ENCODE data around the gene TBX2. TPM values are rescaled to one million over a fixed set of nuclear protein-coding genes. Genes with fewer than 3 reads are reported as not detected.
A peak's percentile ranks its signal among the peaks of the same experiment; 100 is the strongest.

Gene TBX2
- total and polyA plus RNA-seq, 2 of the 13 experiments (the other 11 are each of a cell fraction or from before 2014, with no cell fraction given) = 2.8 to 15.3 TPM

- TF ChIP-seq, protein P1, sequence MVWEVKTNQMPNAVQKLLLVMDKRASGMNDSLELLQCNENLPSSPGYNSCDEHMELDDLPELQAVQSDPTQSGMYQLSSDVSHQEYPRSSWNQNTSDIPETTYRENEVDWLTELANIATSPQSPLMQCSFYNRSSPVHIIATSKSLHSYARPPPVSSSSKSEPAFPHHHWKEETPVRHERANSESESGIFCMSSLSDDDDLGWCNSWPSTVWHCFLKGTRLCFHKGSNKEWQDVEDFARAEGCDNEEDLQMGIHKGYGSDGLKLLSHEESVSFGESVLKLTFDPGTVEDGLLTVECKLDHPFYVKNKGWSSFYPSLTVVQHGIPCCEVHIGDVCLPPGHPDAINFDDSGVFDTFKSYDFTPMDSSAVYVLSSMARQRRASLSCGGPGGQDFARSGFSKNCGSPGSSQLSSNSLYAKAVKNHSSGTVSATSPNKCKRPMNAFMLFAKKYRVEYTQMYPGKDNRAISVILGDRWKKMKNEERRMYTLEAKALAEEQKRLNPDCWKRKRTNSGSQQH (CRISPR knock-in tag; IDR thresholded peaks at IDR 0.05; ENCODE audit: low read depth) = no peak
- TF ChIP-seq ZNF382 (CRISPR knock-in tag; IDR thresholded peaks at IDR 0.05; ENCODE audit: borderline replicate concordance) (no peak), ZNF207 (IDR thresholded peaks at IDR 0.05; ENCODE audit: borderline replicate concordance) (no peak), ZNF501 (CRISPR knock-in tag; IDR thresholded peaks at IDR 0.05) (peak; percentile 52; the same call in 1 of the 2 replicates), ARID5B (CRISPR knock-in tag; IDR thresholded peaks at IDR 0.05) (peak; percentile 25; the same call in 1 of the 2 replicates), GLI4 (CRISPR knock-in tag; IDR thresholded peaks at IDR 0.05; ENCODE audit: borderline replicate concordance) (no peak), AHDC1 (CRISPR knock-in tag; IDR thresholded peaks at IDR 0.05; ENCODE audit: borderline replicate concordance) (no peak; the same call in 1 of the 2 replicates), SCMH1 (CRISPR knock-in tag; IDR thresholded peaks at IDR 0.05; ENCODE audit: borderline replicate concordance) (no peak), ONECUT2 (CRISPR knock-in tag; IDR thresholded peaks at IDR 0.05) (peak; percentile 49; the same call in 1 of the 2 replicates)
- TF ChIP-seq, protein P2, sequence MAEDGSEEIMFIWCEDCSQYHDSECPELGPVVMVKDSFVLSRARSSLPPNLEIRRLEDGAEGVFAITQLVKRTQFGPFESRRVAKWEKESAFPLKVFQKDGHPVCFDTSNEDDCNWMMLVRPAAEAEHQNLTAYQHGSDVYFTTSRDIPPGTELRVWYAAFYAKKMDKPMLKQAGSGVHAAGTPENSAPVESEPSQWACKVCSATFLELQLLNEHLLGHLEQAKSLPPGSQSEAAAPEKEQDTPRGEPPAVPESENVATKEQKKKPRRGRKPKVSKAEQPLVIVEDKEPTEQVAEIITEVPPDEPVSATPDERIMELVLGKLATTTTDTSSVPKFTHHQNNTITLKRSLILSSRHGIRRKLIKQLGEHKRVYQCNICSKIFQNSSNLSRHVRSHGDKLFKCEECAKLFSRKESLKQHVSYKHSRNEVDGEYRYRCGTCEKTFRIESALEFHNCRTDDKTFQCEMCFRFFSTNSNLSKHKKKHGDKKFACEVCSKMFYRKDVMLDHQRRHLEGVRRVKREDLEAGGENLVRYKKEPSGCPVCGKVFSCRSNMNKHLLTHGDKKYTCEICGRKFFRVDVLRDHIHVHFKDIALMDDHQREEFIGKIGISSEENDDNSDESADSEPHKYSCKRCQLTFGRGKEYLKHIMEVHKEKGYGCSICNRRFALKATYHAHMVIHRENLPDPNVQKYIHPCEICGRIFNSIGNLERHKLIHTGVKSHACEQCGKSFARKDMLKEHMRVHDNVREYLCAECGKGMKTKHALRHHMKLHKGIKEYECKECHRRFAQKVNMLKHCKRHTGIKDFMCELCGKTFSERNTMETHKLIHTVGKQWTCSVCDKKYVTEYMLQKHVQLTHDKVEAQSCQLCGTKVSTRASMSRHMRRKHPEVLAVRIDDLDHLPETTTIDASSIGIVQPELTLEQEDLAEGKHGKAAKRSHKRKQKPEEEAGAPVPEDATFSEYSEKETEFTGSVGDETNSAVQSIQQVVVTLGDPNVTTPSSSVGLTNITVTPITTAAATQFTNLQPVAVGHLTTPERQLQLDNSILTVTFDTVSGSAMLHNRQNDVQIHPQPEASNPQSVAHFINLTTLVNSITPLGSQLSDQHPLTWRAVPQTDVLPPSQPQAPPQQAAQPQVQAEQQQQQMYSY (CRISPR knock-in tag; IDR thresholded peaks at IDR 0.05) = no peak
- TF ChIP-seq, protein P3, sequence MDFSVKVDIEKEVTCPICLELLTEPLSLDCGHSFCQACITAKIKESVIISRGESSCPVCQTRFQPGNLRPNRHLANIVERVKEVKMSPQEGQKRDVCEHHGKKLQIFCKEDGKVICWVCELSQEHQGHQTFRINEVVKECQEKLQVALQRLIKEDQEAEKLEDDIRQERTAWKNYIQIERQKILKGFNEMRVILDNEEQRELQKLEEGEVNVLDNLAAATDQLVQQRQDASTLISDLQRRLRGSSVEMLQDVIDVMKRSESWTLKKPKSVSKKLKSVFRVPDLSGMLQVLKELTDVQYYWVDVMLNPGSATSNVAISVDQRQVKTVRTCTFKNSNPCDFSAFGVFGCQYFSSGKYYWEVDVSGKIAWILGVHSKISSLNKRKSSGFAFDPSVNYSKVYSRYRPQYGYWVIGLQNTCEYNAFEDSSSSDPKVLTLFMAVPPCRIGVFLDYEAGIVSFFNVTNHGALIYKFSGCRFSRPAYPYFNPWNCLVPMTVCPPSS (IDR thresholded peaks at IDR 0.05) = no peak
Observed at GRCh38 chr17:61378658-61379456, 20.8 kb upstream of the TBX2 start (continued).
